GM12878 (cell line): ENCODE measurements around the gene MS4A14. TPM values are rescaled to one million over a fixed set of nuclear protein-coding genes. Genes with fewer than 3 reads are reported as not detected.

ENCODE experiments used
- ATAC-seq: fragments of 200-7000 bp; cut with Tn5 transposase; 3 replicates; pipeline ENCODE4 v1.9.1; 2020; ENCODE audit warnings: mild to moderate bottlenecking, moderate library complexity
- BruUV-seq: library from RNA; stranded (reverse); fragments of 400-500 nt; replicated peaks from 2 replicates; lab custom pipeline; 2021; lab: Mats Ljungman, UMichigan
- CTCF ChIA-PET: fragments of 300-600 bp; sonication (Branson Sonifier 250); formaldehyde crosslinking; extraction: SDS; loops from one replicate; lab custom pipeline; 2021; ENCODE audit warnings: inconsistent platforms; lab: Yijun Ruan, JAX
- POLR2A ChIA-PET: fragments of 350-600 bp; formaldehyde crosslinking; extraction: SDS; loops from one replicate; lab custom pipeline; 2021; ENCODE audit warnings: inconsistent platforms; lab: Charles Lee
- RAD21 ChIA-PET: fragments of 300-600 bp; sonication (Branson Sonifier 250); formaldehyde crosslinking; loops from one replicate; lab custom pipeline; 2023; ENCODE audit warnings: antibody characterized with exemption; ENCODE audit not compliant: unreplicated experiment; lab: Charles Lee
- SMC1A ChIA-PET: fragments of 300-600 bp; sonication (Branson Sonifier 250); formaldehyde crosslinking; loops from one replicate; lab custom pipeline; 2023; ENCODE audit not compliant: unreplicated experiment, uncharacterized antibody; lab: Charles Lee
- DNase-seq: peaks from one replicate; pipeline ENCODE4 v3.0.0-alpha.2; 2011; ENCODE audit warnings: low read depth, low spot score
- FAIRE-seq: peaks from 3 replicates; lab custom pipeline; 2011; peaks lifted over from hg19 to GRCh38; lab: Jason Lieb, UNC
- H2AFZ ChIP-seq: 2 replicates; pipeline ENCODE4 v1.6.0; 2011; ENCODE audit warnings: low read depth, low read length, control low read depth; ENCODE audit not compliant: control insufficient read depth
- H3K27ac ChIP-seq: 2 replicates; pipeline ENCODE4 v1.5.1; 2011; ENCODE audit warnings: control low read depth; ENCODE audit not compliant: control insufficient read depth, insufficient read depth
- H3K27me3 ChIP-seq, 2 experiments: replicated peaks in 1 of 2; 2 replicates each; pipeline versions ENCODE4 v1.6.0 to v1.6.1; 2011; ENCODE audit warnings: low read length in 1 of 2; ENCODE audit not compliant: control insufficient read depth in 2 of 2, insufficient read depth in 2 of 2
- H3K36me3 ChIP-seq, 2 experiments: 2 replicates each; pipeline ENCODE4 v1.5.1; 2011; ENCODE audit warnings: low read length in 1 of 2; ENCODE audit not compliant: control insufficient read depth in 2 of 2, insufficient read depth in 2 of 2
- H3K4me1 ChIP-seq: 2 replicates; pipeline ENCODE4 v1.6.1; 2011; ENCODE audit warnings: mild to moderate bottlenecking, low read length, moderate library complexity, mixed read lengths; ENCODE audit not compliant: control insufficient read depth, insufficient read depth
- H3K4me2 ChIP-seq: 2 replicates; pipeline ENCODE4 v1.6.0; 2011; ENCODE audit warnings: control low read depth; ENCODE audit not compliant: control insufficient read depth, insufficient read depth
- H3K4me3 ChIP-seq: fragments of 200-600 bp; sonication (generic); 2 replicates; pipeline ENCODE4 v1.5.1; 2016
- H3K79me2 ChIP-seq: 2 replicates; pipeline ENCODE4 v1.6.0; 2011; ENCODE audit warnings: low read length; ENCODE audit not compliant: control insufficient read depth, insufficient read depth
- H3K9ac ChIP-seq: 2 replicates; pipeline ENCODE4 v1.8.0; 2011; ENCODE audit warnings: low read length, control low read depth, mixed read lengths; ENCODE audit not compliant: control insufficient read depth, insufficient read depth
- H3K9me3 ChIP-seq: replicated peaks from 3 replicates; pipeline ENCODE4 v1.5.1; 2011; ENCODE audit warnings: mild to moderate bottlenecking, low read length; ENCODE audit not compliant: control insufficient read depth, insufficient read depth
- H4K20me1 ChIP-seq: 2 replicates; pipeline ENCODE4 v1.6.0; 2011; ENCODE audit not compliant: control insufficient read depth, insufficient read depth
- SMAD1 ChIP-seq: fragments of 450-650 bp; IDR thresholded peaks from 2 replicates; pipeline ENCODE4 v1.6.1; 2018; ENCODE audit warnings: mild to moderate bottlenecking, low read depth; ENCODE audit not compliant: partially characterized antibody
- WGBS: methylation state at CpG from one replicate; pipeline ENCODE4 v1.1.6; 2016; ENCODE audit warnings: low lambda C conversion rate; ENCODE audit not compliant: insufficient replicate concordance, insufficient coverage; ENCODE audit errors: missing lambda C conversion rate; 5-methylcytosine and 5-hydroxymethylcytosine counted together
- in situ Hi-C: fragments of 300-500 bp; cut with MboI; formaldehyde crosslinking; loops from 9 replicates; pipeline ENCODE4 v1.14.3; 2018; ENCODE audit warnings: mixed read lengths
- intact Hi-C: fragments of 100-400 bp; cut with micrococcal nuclease; formaldehyde crosslinking; loops from one replicate; pipeline ENCODE4 v1.14.2; 2022; ENCODE audit not compliant: unreplicated experiment
- polyA plus RNA-seq, 11 experiments: library from polyadenylated mRNA; depleted of rRNA in 4 of 11; unstranded in 6 of 11; stranded (reverse) in 5 of 11; fragments of >200 nt; fragmentation: Nextera tagmentation in 4 of 11; fragmentation: Illumina TruSeq in 1 of 11; extraction: Ambion mirVana in 4 of 11; extraction: Trizol in 1 of 11; gene quantifications; 1 replicate in 1 of 11; 2 replicates in 10 of 11; pipeline versions ENCODE4 v1.2.1 to v1.2.3, GENCODE V29; 2011 to 2016; ENCODE audit warnings: inconsistent platforms in 2 of 11, missing spikeins in 2 of 11, low read depth in 1 of 11
- total RNA-seq, 4 experiments: library from RNA; depleted of rRNA in 3 of 4; stranded (reverse); fragments of >200 nt in 3 of 4; fragmentation: Illumina TruSeq in 1 of 4; extraction: Trizol in 1 of 4; gene quantifications; 2 replicates each; pipeline versions ENCODE4 v1.2.1 to v1.2.3, GENCODE V29; 2013 to 2021
- TF ChIP-seq, protein P1 (sequence below): fragments of 450-650 bp; formaldehyde crosslinking; IDR thresholded peaks from 2 replicates; pipeline ENCODE4 v1.5.0; 2022; ENCODE audit warnings: mild to moderate bottlenecking, missing genetic modification characterization

The MS4A14 gene
- total and polyA plus RNA-seq, 10 of the 15 experiments (the other 5 are each of a cell fraction or from before 2014, with no cell fraction given): 0.13 to 1.0 (median 0.63) TPM; not detected in 1

DNA sequence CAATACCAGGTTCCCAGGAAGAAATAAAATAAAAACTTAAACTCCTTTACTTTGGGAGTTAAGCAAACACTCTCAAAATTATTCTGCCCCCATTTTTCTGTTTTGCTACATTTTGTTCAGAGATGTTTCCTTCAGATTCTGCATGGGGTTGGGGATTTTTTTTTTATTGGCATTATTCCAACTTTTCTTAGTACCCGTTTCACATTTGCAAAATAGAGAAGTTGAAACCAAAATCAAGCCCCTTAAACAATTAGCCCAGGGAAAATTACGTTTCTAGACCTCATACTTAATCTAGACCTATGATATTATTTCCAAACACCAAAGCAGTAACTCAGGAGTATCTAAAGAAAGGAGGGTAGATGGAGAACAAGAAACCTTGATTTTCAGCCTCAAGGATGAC lies 38.5 kb upstream of the MS4A14 start:
- Histone ChIP-seq H3K4me3 (no peak overlapping the region), H3K9ac (no peak overlapping the region)
- CTCF ChIA-PET: interaction anchor here (1.3 kb wide), 1 partner anchor 252 kb away, joined by 4 read pairs; no protein-coding TSS in a partner anchor
- no TSS peak for BruUV-seq
- 0% methylated on average over 2 of the region's 2 CpGs for WGBS
- TF ChIP-seq, protein P1, sequence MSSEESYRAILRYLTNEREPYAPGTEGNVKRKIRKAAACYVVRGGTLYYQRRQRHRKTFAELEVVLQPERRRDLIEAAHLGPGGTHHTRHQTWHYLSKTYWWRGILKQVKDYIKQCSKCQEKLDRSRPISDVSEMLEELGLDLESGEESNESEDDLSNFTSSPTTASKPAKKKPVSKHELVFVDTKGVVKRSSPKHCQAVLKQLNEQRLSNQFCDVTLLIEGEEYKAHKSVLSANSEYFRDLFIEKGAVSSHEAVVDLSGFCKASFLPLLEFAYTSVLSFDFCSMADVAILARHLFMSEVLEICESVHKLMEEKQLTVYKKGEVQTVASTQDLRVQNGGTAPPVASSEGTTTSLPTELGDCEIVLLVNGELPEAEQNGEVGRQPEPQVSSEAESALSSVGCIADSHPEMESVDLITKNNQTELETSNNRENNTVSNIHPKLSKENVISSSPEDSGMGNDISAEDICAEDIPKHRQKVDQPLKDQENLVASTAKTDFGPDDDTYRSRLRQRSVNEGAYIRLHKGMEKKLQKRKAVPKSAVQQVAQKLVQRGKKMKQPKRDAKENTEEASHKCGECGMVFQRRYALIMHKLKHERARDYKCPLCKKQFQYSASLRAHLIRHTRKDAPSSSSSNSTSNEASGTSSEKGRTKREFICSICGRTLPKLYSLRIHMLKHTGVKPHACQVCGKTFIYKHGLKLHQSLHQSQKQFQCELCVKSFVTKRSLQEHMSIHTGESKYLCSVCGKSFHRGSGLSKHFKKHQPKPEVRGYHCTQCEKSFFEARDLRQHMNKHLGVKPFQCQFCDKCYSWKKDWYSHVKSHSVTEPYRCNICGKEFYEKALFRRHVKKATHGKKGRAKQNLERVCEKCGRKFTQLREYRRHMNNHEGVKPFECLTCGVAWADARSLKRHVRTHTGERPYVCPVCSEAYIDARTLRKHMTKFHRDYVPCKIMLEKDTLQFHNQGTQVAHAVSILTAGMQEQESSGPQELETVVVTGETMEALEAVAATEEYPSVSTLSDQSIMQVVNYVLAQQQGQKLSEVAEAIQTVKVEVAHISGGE: no peak
- peak; percentile 64 for TF ChIP-seq SMAD1
- TF ChIP-seq, all 136 proteins: peak for 1
- peaks cover 22% of the 10 kb centered on the region; the same call in 2 of the 3 replicates for H3K9me3 ChIP-seq
- ATAC-seq (no peak), FAIRE-seq (no peak), DNase-seq (no peak)
- ChIA-PET SMC1A (interaction anchor here (1.5 kb wide), 1 partner anchor 101 kb away, joined by 4 read pairs; no protein-coding TSS in a partner anchor), POLR2A (no interaction called here), RAD21 (no interaction called here)
- in situ Hi-C loops (no loop called here), intact Hi-C loops (no loop called here)
- H3K27me3 ChIP-seq: no peaks in the 10 kb centered on the region
- no peaks in the 10 kb centered on the region for H4K20me1 ChIP-seq
- H2AFZ ChIP-seq: no peak overlapping the region
- no peaks in the 10 kb centered on the region for H3K36me3 ChIP-seq
- no peak overlapping the region for H3K27ac ChIP-seq
- H3K4me2 ChIP-seq: no peak overlapping the region
- no peaks in the 10 kb centered on the region for H3K79me2 ChIP-seq
- no peaks in the 10 kb centered on the region for H3K4me1 ChIP-seq
